Measurements from ENCODE around the gene GRM4.

The GRM4 gene

DNA sequence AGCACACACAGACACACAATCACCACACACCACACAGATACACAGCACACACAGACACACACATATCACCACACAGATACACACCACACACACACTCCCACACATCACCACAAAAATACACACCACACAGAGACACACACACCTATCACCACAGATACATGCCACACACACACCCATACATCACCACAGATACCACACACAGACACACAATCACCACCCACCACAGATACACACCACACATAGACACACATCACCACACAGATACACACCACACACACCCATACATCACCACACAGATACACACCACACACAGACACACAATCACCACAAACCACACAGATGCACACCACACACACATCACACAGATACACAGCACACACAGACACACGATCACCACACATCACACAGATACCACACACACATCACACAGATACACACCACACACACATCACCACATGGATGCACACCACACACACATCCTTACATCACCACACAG lies 74.0 kb downstream of the GRM4 start:
- H3K9me3 ChIP-seq: no peaks in the 10 kb centered on the region
- no peak overlapping the region for H3K27ac ChIP-seq
- TF ChIP-seq, protein P1, sequence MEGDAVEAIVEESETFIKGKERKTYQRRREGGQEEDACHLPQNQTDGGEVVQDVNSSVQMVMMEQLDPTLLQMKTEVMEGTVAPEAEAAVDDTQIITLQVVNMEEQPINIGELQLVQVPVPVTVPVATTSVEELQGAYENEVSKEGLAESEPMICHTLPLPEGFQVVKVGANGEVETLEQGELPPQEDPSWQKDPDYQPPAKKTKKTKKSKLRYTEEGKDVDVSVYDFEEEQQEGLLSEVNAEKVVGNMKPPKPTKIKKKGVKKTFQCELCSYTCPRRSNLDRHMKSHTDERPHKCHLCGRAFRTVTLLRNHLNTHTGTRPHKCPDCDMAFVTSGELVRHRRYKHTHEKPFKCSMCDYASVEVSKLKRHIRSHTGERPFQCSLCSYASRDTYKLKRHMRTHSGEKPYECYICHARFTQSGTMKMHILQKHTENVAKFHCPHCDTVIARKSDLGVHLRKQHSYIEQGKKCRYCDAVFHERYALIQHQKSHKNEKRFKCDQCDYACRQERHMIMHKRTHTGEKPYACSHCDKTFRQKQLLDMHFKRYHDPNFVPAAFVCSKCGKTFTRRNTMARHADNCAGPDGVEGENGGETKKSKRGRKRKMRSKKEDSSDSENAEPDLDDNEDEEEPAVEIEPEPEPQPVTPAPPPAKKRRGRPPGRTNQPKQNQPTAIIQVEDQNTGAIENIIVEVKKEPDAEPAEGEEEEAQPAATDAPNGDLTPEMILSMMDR (IDR thresholded peaks at IDR 0.05): no peak
- H3K4me3 ChIP-seq (ENCODE audit: low read depth in 1 of 2, low read length in 1 of 2): no peak overlapping the region
- no peaks in the 10 kb centered on the region for H3K4me1 ChIP-seq (ENCODE audit: control insufficient read depth in 1 of 2, insufficient read depth in 1 of 2, low read depth in 1 of 2, low read length in 1 of 2)
- no peaks in the 10 kb centered on the region for H3K36me3 ChIP-seq
- no peaks in the 10 kb centered on the region for H3K27me3 ChIP-seq

DNA sequence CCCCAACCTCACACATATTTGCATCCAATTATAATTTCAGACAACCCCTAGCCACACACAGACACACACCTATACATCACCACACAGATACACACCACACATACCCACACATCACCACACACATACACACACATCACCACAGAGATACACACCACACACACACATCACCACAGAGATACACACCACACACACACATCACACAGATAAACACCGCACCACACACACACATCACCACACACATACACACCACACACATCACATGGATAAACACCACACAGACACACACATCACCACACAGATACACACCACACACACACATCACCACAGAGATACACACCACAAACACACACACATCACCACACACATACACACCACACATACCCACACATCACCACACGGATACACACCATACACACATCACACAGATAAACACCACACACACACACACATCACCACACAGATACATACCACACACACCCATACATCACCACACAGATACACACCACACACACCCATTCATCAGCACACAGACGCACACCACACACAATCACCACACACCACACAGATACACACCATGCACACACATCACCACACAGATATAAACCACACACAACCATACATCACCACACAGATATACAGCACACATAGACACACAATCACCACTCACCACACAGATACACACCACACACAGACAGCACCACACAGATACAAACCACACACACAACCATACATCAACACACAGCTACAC lies 74.6 kb downstream of the GRM4 start:
- H3K4me1 ChIP-seq (ENCODE audit: control insufficient read depth in 1 of 2, insufficient read depth in 1 of 2, low read depth in 1 of 2, low read length in 1 of 2): no peaks in the 10 kb centered on the region
- TF ChIP-seq, protein P1 (IDR thresholded peaks at IDR 0.05): no peak
- H3K9me3 ChIP-seq: no peaks in the 10 kb centered on the region
- H3K27me3 ChIP-seq: peaks cover 5% of the 10 kb centered on the region
- H3K4me3 ChIP-seq (ENCODE audit: low read depth in 1 of 2, low read length in 1 of 2): no peak overlapping the region
- no peak overlapping the region for H3K27ac ChIP-seq
- no peaks in the 10 kb centered on the region for H3K36me3 ChIP-seq

DNA sequence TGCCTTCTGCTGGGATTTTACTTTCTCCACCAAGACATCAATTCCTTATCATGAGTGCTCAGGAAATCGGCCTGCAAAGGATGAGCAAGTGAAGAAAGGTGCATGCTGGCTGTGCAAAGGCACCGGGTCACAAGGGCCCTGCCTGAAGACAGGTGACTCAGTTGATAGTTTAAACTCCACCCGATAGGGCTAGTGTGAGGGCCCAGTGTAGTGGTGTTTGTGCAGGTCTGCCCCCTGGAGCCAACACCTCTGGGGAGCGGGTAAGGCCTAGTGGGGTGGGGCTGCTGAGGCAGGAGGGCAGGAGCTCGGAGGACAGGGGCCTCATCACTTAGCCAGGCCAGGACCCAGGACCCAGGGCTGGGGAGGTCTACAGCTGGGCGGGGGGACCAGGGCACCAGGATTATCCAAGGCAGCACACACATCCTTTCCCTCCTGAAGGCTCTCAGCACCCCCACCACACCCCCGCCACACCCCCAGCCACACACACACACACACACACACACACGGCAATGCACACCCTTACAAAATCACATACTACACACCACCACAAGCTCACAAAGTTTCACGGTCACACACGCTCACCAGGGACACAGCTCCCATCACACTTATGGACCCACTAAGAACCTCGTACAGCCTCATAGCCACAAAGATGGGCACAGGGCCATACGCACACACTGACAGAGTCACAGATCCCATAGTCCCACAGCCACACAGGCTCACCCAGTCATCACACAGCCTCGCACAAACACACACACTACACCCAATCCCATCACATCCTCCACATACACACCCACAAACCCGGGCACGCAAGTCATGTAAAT lies 75.4 kb downstream of the GRM4 start:
- Histone ChIP-seq H3K4me1 (ENCODE audit: control insufficient read depth in 1 of 2, insufficient read depth in 1 of 2, low read depth in 1 of 2, low read length in 1 of 2) (no peaks in the 10 kb centered on the region), H3K4me3 (ENCODE audit: low read depth in 1 of 2, low read length in 1 of 2) (no peak overlapping the region), H3K27ac (no peak overlapping the region), H3K36me3 (no peaks in the 10 kb centered on the region), H3K27me3 (peaks cover 5% of the 10 kb centered on the region), H3K9me3 (no peaks in the 10 kb centered on the region)
- TF ChIP-seq, protein P1 (IDR thresholded peaks at IDR 0.05): no peak

DNA sequence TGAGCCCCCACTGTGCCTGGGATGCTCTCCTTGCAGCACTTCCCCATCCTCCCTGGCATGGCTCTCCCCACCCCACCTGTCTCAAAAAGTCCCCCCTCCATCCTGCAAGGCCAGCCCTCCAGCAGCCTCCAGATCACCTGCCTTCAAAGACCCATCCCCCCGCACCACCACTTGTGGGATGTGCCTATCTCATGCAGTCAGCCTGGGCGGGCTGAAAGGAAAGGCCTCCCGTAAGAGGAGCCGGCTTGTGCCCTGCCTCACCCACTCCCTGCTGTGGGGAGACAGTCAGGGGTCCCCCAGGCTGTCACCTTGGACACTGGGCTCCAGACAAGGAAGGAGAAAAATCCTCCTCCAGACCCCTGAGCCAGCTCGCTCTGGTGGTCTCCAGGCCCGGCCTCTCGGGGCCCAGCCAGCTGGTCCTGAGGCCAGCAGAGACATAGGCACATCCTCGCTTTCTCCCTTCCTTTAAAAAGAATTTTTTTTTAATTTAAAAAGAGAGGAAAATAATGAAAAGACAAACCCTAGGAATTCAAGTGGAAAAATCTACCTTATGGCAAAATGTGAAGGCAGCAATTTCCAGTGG lies 77.3 kb downstream of the GRM4 start:
- peaks cover 6% of the 10 kb centered on the region for H3K27me3 ChIP-seq
- no peaks in the 10 kb centered on the region for H3K36me3 ChIP-seq
- no peaks in the 10 kb centered on the region for H3K4me1 ChIP-seq (ENCODE audit: control insufficient read depth in 1 of 2, insufficient read depth in 1 of 2, low read depth in 1 of 2, low read length in 1 of 2)
- H3K27ac ChIP-seq: no peak overlapping the region
- H3K9me3 ChIP-seq: no peaks in the 10 kb centered on the region
- TF ChIP-seq, protein P1 (IDR thresholded peaks at IDR 0.05): no peak
- H3K4me3 ChIP-seq (ENCODE audit: low read depth in 1 of 2, low read length in 1 of 2): no peak overlapping the region

DNA sequence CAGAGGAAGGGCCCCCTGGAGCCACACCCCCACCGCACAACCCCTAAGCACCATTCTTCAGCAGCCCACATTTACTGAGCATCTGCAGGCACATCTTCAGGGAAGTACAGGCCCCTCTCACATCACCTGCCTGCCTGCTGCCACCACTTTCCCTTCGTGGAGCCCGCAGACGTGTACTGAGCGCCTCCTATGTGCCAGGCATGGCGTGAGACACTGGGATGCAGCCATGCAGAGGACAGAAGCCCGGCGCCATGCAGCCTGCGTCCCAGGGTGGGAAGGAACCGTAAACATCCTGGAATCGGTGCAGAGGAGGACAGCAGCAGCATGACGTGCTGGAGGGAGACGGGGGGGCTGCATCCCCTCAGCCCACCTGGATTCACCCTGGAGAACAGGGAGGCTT lies 78.1 kb downstream of the GRM4 start:
- H3K36me3 ChIP-seq: no peaks in the 10 kb centered on the region
- no peaks in the 10 kb centered on the region for H3K9me3 ChIP-seq
- H3K27me3 ChIP-seq: peaks cover 10% of the 10 kb centered on the region
- no peak overlapping the region for H3K27ac ChIP-seq
- TF ChIP-seq, protein P1 (IDR thresholded peaks at IDR 0.05): no peak
- no peak overlapping the region for H3K4me3 ChIP-seq (ENCODE audit: low read depth in 1 of 2, low read length in 1 of 2)
- no peaks in the 10 kb centered on the region for H3K4me1 ChIP-seq (ENCODE audit: control insufficient read depth in 1 of 2, insufficient read depth in 1 of 2, low read depth in 1 of 2, low read length in 1 of 2)

Data from neutrophil (primary cell).